ENCODE data around the gene HIVEP1. TPM values are rescaled to one million over a fixed set of nuclear protein-coding genes. Genes with fewer than 3 reads are reported as not detected.

The HIVEP1 gene
- total RNA-seq, 3 donors from 2014 or later: 24.8 to 41.3 (median 27.2) TPM

DNA sequence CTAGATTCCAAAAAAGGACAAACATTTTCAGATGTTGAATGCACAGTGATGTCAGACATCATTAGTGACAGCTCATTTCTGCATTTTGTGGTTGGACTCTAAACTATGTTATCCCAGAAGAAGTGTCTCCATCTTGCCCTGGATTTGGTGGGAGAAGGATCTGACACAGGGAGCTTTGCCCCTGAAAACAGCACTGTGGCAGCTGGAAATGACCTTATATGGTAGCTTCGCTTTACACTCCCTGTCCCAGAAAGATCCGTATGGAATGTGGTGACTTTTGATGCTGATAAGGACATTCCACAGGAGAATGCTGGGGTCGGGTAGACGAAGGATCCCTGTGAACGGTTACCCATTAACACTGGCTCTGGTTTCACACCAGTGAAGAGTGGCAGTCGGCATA, 190.9 kb downstream of the HIVEP1 start:
- Histone ChIP-seq H3K27ac (no peak overlapping the region), H3K9me3 (no peaks in the 10 kb centered on the region), H3K36me3 (no peaks in the 10 kb centered on the region), H3K4me1 (no peaks in the 10 kb centered on the region), H3K27me3 (no peaks in the 10 kb centered on the region), H3K4me3 (no peak overlapping the region)
- no peak for DNase-seq (ENCODE audit: low spot score in 2 of 2)
- intact Hi-C loops (cut with DNase I; ENCODE audit: low total_unique reads): no loop called here
- no peak for TF ChIP-seq CTCF (IDR thresholded peaks at IDR 0.05)
- TF ChIP-seq POLR2AphosphoS5 (IDR thresholded peaks at IDR 0.05): no peak
- TF ChIP-seq POLR2A (IDR thresholded peaks at IDR 0.05): no peak

DNA sequence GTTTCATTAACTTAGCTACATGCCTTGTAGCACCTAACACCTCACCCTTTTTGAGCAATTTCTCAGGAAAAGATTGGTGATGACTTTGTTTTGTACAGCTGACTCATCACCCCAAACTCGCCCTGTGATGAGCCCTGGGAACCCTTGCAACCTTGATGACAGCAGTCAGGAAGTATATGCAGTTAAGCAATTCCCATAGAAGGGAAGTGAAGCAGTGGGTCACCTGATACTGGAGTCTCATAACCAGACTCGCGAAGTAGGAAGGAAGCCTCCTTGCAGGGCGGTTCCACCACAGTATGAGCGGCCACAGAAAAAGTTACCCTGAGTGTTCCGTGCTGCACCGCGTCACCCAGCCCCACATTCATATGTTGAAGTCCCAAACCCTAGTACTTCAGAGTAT, 196.1 kb downstream of the HIVEP1 start:
- no peak for DNase-seq (ENCODE audit: low spot score in 2 of 2)
- no peaks in the 10 kb centered on the region for H3K4me1 ChIP-seq
- intact Hi-C loops (cut with DNase I; ENCODE audit: low total_unique reads): no loop called here
- no peaks in the 10 kb centered on the region for H3K27me3 ChIP-seq
- H3K36me3 ChIP-seq: no peaks in the 10 kb centered on the region
- H3K27ac ChIP-seq: no peak overlapping the region
- no peak overlapping the region for H3K4me3 ChIP-seq
- H3K9me3 ChIP-seq: no peaks in the 10 kb centered on the region
- TF ChIP-seq CTCF (IDR thresholded peaks at IDR 0.05) (no peak), POLR2AphosphoS5 (IDR thresholded peaks at IDR 0.05) (no peak), POLR2A (IDR thresholded peaks at IDR 0.05) (no peak)

DNA sequence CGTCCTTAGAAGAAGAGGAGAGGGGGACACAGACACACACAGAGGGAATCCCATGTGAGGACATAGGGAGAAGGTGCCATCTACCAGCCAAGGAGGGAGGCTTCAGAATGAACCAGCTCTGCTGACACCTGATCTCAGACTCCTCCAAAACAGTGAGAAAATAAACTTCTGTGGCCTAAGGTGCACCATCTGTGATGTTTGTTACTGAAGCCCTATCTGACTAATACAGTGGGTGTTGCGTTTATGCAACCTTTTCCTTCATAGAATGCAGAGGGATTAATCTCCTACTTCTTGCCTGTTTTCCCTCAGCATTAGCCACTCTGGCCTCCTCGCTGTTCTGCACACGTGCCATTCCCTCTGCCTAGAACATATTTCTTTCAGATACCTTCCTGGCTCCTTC, 196.6 kb downstream of the HIVEP1 start:
- intact Hi-C loops (cut with DNase I; ENCODE audit: low total_unique reads): no loop called here
- TF ChIP-seq POLR2A (IDR thresholded peaks at IDR 0.05) (no peak), CTCF (IDR thresholded peaks at IDR 0.05) (no peak), POLR2AphosphoS5 (IDR thresholded peaks at IDR 0.05) (no peak)
- H3K27me3 ChIP-seq: no peaks in the 10 kb centered on the region

More for the DNA sequence above, 196.6 kb downstream of the HIVEP1 start:
- no peaks in the 10 kb centered on the region for H3K4me1 ChIP-seq
- no peak for DNase-seq (ENCODE audit: low spot score in 2 of 2)
- H3K36me3 ChIP-seq: no peaks in the 10 kb centered on the region
- no peak overlapping the region for H3K4me3 ChIP-seq
- no peaks in the 10 kb centered on the region for H3K9me3 ChIP-seq
- no peak overlapping the region for H3K27ac ChIP-seq

Other genes with a start within 250 kb of the HIVEP1 start
- gene ADTRP, start 233.5 kb upstream of the HIVEP1 start, total RNA-seq: 1 to 10 TPM in 2 of 3 donors, under 1 TPM in 1; 0.48 to 2.9 (median 2.6) TPM